GM10266 (cell line): ENCODE data around the gene PDLIM5.
"Not testable (repeated sequence)": the region's sequence is repeated elsewhere in the genome, so short reads cannot be mapped to it uniquely, and the experiment has no call there.

Experiments
- DNase-seq: peaks from one replicate; pipeline ENCODE4 v3.0.0; 2012; ENCODE audit errors: extremely low spot score
- CTCF ChIP-seq: IDR thresholded peaks from 2 replicates; pipeline ENCODE4 v1.5.1; 2012; ENCODE audit warnings: mild to moderate bottlenecking, low read depth; ENCODE audit not compliant: control insufficient read depth, insufficient read depth; ENCODE audit errors: missing control alignments

PDLIM5 gene

GRCh38 chr4:94548571-94548970 lies 96.8 kb downstream of the PDLIM5 start:
- no peak for DNase-seq
- TF ChIP-seq CTCF, result no peak

GRCh38 chr4:94550352-94550751 lies 98.6 kb downstream of the PDLIM5 start:
- DNase-seq, result no peak
- no peak for TF ChIP-seq CTCF

- DNase-seq, result no peak
- no peak for TF ChIP-seq CTCF
Measured at GRCh38 chr4:94550851-94551250, 99.1 kb downstream of the PDLIM5 start.

GRCh38 chr4:94551643-94552564 lies 100.2 kb downstream of the PDLIM5 start:
- no peak for DNase-seq
- TF ChIP-seq CTCF, result no peak

GRCh38 chr4:94556047-94556446 lies 104.3 kb downstream of the PDLIM5 start:
- DNase-seq, result not testable (repeated sequence)

GRCh38 chr4:94557632-94558031 lies 105.9 kb downstream of the PDLIM5 start:
- DNase-seq, result not testable (repeated sequence)

GRCh38 chr4:94558392-94558904 lies 106.7 kb downstream of the PDLIM5 start:
- DNase-seq, result no peak
- TF ChIP-seq CTCF, result no peak

- no peak for DNase-seq
- TF ChIP-seq CTCF, result no peak
Measured at GRCh38 chr4:94559351-94559806, 107.6 kb downstream of the PDLIM5 start.
